Upper lobe of left lung (tissue), 4 donors: Measurements from ENCODE around the gene PVALEF.

Experiments used
- CTCF ChIP-seq, 6 experiments: fragments of 450-650 bp in 4 of 6; fragments of 200-600 bp in 2 of 6; sonication (generic) in 2 of 6; IDR thresholded peaks; one replicate each; pipeline ENCODE4 v1.5.1; 2016 to 2019; ENCODE audit warnings: antibody characterized with exemption in 6 of 6
- POLR2AphosphoS5 ChIP-seq, 2 donors: sonication (generic); formaldehyde crosslinking; IDR thresholded peaks; one replicate each; pipeline ENCODE4 v1.5.1; 2017; ENCODE audit warnings: antibody characterized with exemption in 2 of 2

DNA sequence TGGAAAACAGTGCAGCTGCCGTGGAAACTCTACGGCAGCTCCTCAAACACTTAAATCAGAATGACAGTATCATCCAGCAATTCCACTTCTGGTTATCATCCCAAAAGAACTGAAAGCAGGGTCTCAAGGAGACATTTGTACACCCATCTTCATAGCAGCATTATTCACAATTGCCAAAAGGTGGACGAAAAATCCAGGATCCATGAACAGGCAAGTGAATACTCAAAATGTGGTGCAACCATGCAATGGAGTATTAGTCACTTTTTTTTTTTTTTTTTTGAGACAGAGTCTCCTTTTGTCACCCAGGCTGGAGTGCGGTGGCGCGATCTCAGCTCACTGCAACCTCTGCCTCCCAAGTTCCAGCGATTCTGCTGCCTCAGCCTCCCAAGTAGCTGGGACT lies 11.4 kb downstream of the PVALEF start:
- TF ChIP-seq CTCF (IDR thresholded peaks at IDR 0.05) (peak in 1 of 6 experiments; percentile 16), POLR2AphosphoS5 (IDR thresholded peaks at IDR 0.05) (no peak)
